HL-60 (cell line): Measurements from ENCODE around the gene NPEPPS.
"Not testable (repeated sequence)": the region's sequence is repeated elsewhere in the genome, so short reads cannot be mapped to it uniquely, and the experiment has no call there.

Experiments
- POLR2AphosphoS5 ChIP-seq: IDR thresholded peaks from 2 replicates; pipeline ENCODE4 v1.6.1; 2012; ENCODE audit warnings: low read depth
- TF ChIP-seq, protein P1 (sequence below): IDR thresholded peaks from one replicate; pipeline ENCODE4 v1.5.1; 2011; ENCODE audit warnings: low read length, control low read depth, inconsistent platforms; ENCODE audit not compliant: insufficient read depth

- TF ChIP-seq, protein P1, sequence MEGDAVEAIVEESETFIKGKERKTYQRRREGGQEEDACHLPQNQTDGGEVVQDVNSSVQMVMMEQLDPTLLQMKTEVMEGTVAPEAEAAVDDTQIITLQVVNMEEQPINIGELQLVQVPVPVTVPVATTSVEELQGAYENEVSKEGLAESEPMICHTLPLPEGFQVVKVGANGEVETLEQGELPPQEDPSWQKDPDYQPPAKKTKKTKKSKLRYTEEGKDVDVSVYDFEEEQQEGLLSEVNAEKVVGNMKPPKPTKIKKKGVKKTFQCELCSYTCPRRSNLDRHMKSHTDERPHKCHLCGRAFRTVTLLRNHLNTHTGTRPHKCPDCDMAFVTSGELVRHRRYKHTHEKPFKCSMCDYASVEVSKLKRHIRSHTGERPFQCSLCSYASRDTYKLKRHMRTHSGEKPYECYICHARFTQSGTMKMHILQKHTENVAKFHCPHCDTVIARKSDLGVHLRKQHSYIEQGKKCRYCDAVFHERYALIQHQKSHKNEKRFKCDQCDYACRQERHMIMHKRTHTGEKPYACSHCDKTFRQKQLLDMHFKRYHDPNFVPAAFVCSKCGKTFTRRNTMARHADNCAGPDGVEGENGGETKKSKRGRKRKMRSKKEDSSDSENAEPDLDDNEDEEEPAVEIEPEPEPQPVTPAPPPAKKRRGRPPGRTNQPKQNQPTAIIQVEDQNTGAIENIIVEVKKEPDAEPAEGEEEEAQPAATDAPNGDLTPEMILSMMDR, result not testable (repeated sequence)
- not testable (repeated sequence) for TF ChIP-seq POLR2AphosphoS5
These were observed 30.3 kb upstream of the NPEPPS start for GRCh38 chr17:47500620-47501019.
